ENCODE data around the gene FAM168B.

Gene FAM168B

GRCh38 chr2:131044075-131044756, 49.0 kb downstream of the FAM168B start:
- no peaks in the 10 kb centered on the region for H3K9me3 ChIP-seq (ENCODE audit: control insufficient read depth, insufficient read depth, low read depth, low read length)
- peaks cover 32% of the 10 kb centered on the region for H3K36me3 ChIP-seq (ENCODE audit: control insufficient read depth, insufficient read depth, low read length)
- no peak overlapping the region for H3K4me3 ChIP-seq (ENCODE audit: low read depth, low read length)
- H3K9ac ChIP-seq (ENCODE audit: low read length) = no peak overlapping the region
- H3K27me3 ChIP-seq (ENCODE audit: control insufficient read depth, insufficient read depth, low read length) = no peaks in the 10 kb centered on the region
- H3K4me1 ChIP-seq (ENCODE audit: control insufficient read depth, insufficient read depth, low read length) = no peaks in the 10 kb centered on the region
- no peak overlapping the region for H3K27ac ChIP-seq (ENCODE audit: low read depth, low read length)

GRCh38 chr2:131043199-131044074, 49.8 kb downstream of the FAM168B start:
- H3K4me3 ChIP-seq (ENCODE audit: low read depth, low read length) = no peak overlapping the region
- no peaks in the 10 kb centered on the region for H3K4me1 ChIP-seq (ENCODE audit: control insufficient read depth, insufficient read depth, low read length)
- peaks cover 24% of the 10 kb centered on the region for H3K36me3 ChIP-seq (ENCODE audit: control insufficient read depth, insufficient read depth, low read length)
- H3K9me3 ChIP-seq (ENCODE audit: control insufficient read depth, insufficient read depth, low read depth, low read length) = no peaks in the 10 kb centered on the region
- H3K27me3 ChIP-seq (ENCODE audit: control insufficient read depth, insufficient read depth, low read length) = no peaks in the 10 kb centered on the region; the same call in 1 of the 2 replicates
- H3K9ac ChIP-seq (ENCODE audit: low read length) = no peak overlapping the region
- no peak overlapping the region for H3K27ac ChIP-seq (ENCODE audit: low read depth, low read length)

GRCh38 chr2:131042148-131042775, 51.0 kb downstream of the FAM168B start:
- Histone ChIP-seq H3K27ac (ENCODE audit: low read depth, low read length) (no peak overlapping the region), H3K4me1 (ENCODE audit: control insufficient read depth, insufficient read depth, low read length) (no peaks in the 10 kb centered on the region), H3K9me3 (ENCODE audit: control insufficient read depth, insufficient read depth, low read depth, low read length) (no peaks in the 10 kb centered on the region), H3K36me3 (ENCODE audit: control insufficient read depth, insufficient read depth, low read length) (peaks cover 13% of the 10 kb centered on the region), H3K27me3 (ENCODE audit: control insufficient read depth, insufficient read depth, low read length) (peaks cover 9% of the 10 kb centered on the region; the same call in 1 of the 2 replicates), H3K9ac (ENCODE audit: low read length) (no peak overlapping the region), H3K4me3 (ENCODE audit: low read depth, low read length) (no peak overlapping the region)

GRCh38 chr2:131041402-131042147, 51.7 kb downstream of the FAM168B start:
- Histone ChIP-seq H3K4me3 (ENCODE audit: low read depth, low read length) (no peak overlapping the region), H3K9me3 (ENCODE audit: control insufficient read depth, insufficient read depth, low read depth, low read length) (no peaks in the 10 kb centered on the region), H3K4me1 (ENCODE audit: control insufficient read depth, insufficient read depth, low read length) (peaks cover 2% of the 10 kb centered on the region; the same call in 1 of the 2 replicates), H3K27me3 (ENCODE audit: control insufficient read depth, insufficient read depth, low read length) (peaks cover 15% of the 10 kb centered on the region; the same call in 1 of the 2 replicates), H3K9ac (ENCODE audit: low read length) (no peak overlapping the region), H3K27ac (ENCODE audit: low read depth, low read length) (no peak overlapping the region), H3K36me3 (ENCODE audit: control insufficient read depth, insufficient read depth, low read length) (peaks cover 6% of the 10 kb centered on the region; the same call in 1 of the 2 replicates)

GRCh38 chr2:131040661-131041401, 52.4 kb downstream of the FAM168B start:
- H3K9ac ChIP-seq (ENCODE audit: low read length) = no peak overlapping the region
- H3K4me3 ChIP-seq (ENCODE audit: low read depth, low read length) = no peak overlapping the region
- H3K4me1 ChIP-seq (ENCODE audit: control insufficient read depth, insufficient read depth, low read length) = peaks cover 9% of the 10 kb centered on the region; the same call in 1 of the 2 replicates
- no peaks in the 10 kb centered on the region for H3K9me3 ChIP-seq (ENCODE audit: control insufficient read depth, insufficient read depth, low read depth, low read length)
- peaks cover 23% of the 10 kb centered on the region for H3K27me3 ChIP-seq (ENCODE audit: control insufficient read depth, insufficient read depth, low read length)
- no peaks in the 10 kb centered on the region for H3K36me3 ChIP-seq (ENCODE audit: control insufficient read depth, insufficient read depth, low read length)
- H3K27ac ChIP-seq (ENCODE audit: low read depth, low read length) = no peak overlapping the region

- no peaks in the 10 kb centered on the region for H3K9me3 ChIP-seq (ENCODE audit: control insufficient read depth, insufficient read depth, low read depth, low read length)
- H3K36me3 ChIP-seq (ENCODE audit: control insufficient read depth, insufficient read depth, low read length) = no peaks in the 10 kb centered on the region
- H3K27me3 ChIP-seq (ENCODE audit: control insufficient read depth, insufficient read depth, low read length) = peaks cover 30% of the 10 kb centered on the region
- peaks cover 13% of the 10 kb centered on the region for H3K4me1 ChIP-seq (ENCODE audit: control insufficient read depth, insufficient read depth, low read length)
- no peak overlapping the region for H3K9ac ChIP-seq (ENCODE audit: low read length)
- no peak overlapping the region for H3K4me3 ChIP-seq (ENCODE audit: low read depth, low read length)
- no peak overlapping the region for H3K27ac ChIP-seq (ENCODE audit: low read depth, low read length)
Observed at GRCh38 chr2:131039908-131040660, 53.2 kb downstream of the FAM168B start.

GRCh38 chr2:131039535-131039907, 53.7 kb downstream of the FAM168B start:
- Histone ChIP-seq H3K4me1 (ENCODE audit: control insufficient read depth, insufficient read depth, low read length) (peaks cover 13% of the 10 kb centered on the region), H3K9me3 (ENCODE audit: control insufficient read depth, insufficient read depth, low read depth, low read length) (no peaks in the 10 kb centered on the region), H3K9ac (ENCODE audit: low read length) (no peak overlapping the region), H3K27ac (ENCODE audit: low read depth, low read length) (no peak overlapping the region), H3K4me3 (ENCODE audit: low read depth, low read length) (no peak overlapping the region), H3K36me3 (ENCODE audit: control insufficient read depth, insufficient read depth, low read length) (no peaks in the 10 kb centered on the region), H3K27me3 (ENCODE audit: control insufficient read depth, insufficient read depth, low read length) (peaks cover 33% of the 10 kb centered on the region)

- Histone ChIP-seq H3K27me3 (ENCODE audit: control insufficient read depth, insufficient read depth, low read length) (peaks cover 38% of the 10 kb centered on the region), H3K4me3 (ENCODE audit: low read depth, low read length) (no peak overlapping the region), H3K9ac (ENCODE audit: low read length) (no peak overlapping the region), H3K36me3 (ENCODE audit: control insufficient read depth, insufficient read depth, low read length) (no peaks in the 10 kb centered on the region), H3K27ac (ENCODE audit: low read depth, low read length) (no peak overlapping the region), H3K9me3 (ENCODE audit: control insufficient read depth, insufficient read depth, low read depth, low read length) (no peaks in the 10 kb centered on the region), H3K4me1 (ENCODE audit: control insufficient read depth, insufficient read depth, low read length) (peaks cover 18% of the 10 kb centered on the region)
Observed at GRCh38 chr2:131039101-131039440, 54.2 kb downstream of the FAM168B start.

GRCh38 chr2:131038258-131039100, 54.8 kb downstream of the FAM168B start:
- Histone ChIP-seq H3K27me3 (ENCODE audit: control insufficient read depth, insufficient read depth, low read length) (peaks cover 44% of the 10 kb centered on the region), H3K9ac (ENCODE audit: low read length) (no peak overlapping the region), H3K4me1 (ENCODE audit: control insufficient read depth, insufficient read depth, low read length) (peaks cover 20% of the 10 kb centered on the region), H3K4me3 (ENCODE audit: low read depth, low read length) (no peak overlapping the region), H3K9me3 (ENCODE audit: control insufficient read depth, insufficient read depth, low read depth, low read length) (no peaks in the 10 kb centered on the region), H3K36me3 (ENCODE audit: control insufficient read depth, insufficient read depth, low read length) (no peaks in the 10 kb centered on the region), H3K27ac (ENCODE audit: low read depth, low read length) (no peak overlapping the region)

All from HUES6 (cell line).